Activated CD4-positive, alpha-beta T cell treated with anti-CD3 and anti-CD28 coated beads for 1 hour (primary cell): ENCODE measurements around the gene CYP1B1.
"Not testable (repeated sequence)": the region's sequence is repeated elsewhere in the genome, so short reads cannot be mapped to it uniquely, and the experiment has no call there.

Experiments
- DNase-seq: peaks from one replicate; pipeline ENCODE4 v3.0.0-alpha.2; 2020

Gene CYP1B1

GRCh38 chr2:38098421-38099098, 22.6 kb upstream of the CYP1B1 start:
- no peak for DNase-seq

- no peak for DNase-seq
Observed at GRCh38 chr2:38097988-38098385, 22.0 kb upstream of the CYP1B1 start.

- no peak for DNase-seq
Observed at GRCh38 chr2:38097258-38097987, 21.5 kb upstream of the CYP1B1 start.

GRCh38 chr2:38095996-38096861, 20.3 kb upstream of the CYP1B1 start:
- no peak for DNase-seq

- no peak for DNase-seq
Observed at GRCh38 chr2:38095079-38095995, 19.4 kb upstream of the CYP1B1 start.

- no peak for DNase-seq
Observed at GRCh38 chr2:38093527-38094165, 17.7 kb upstream of the CYP1B1 start.

GRCh38 chr2:38092196-38092902, 16.4 kb upstream of the CYP1B1 start:
- no peak for DNase-seq

- no peak for DNase-seq
Observed at GRCh38 chr2:38091760-38092159, 15.8 kb upstream of the CYP1B1 start.

GRCh38 chr2:38090928-38091327, 15.0 kb upstream of the CYP1B1 start:
- no peak for DNase-seq

- DNase-seq = not testable (repeated sequence)
Observed at GRCh38 chr2:38090212-38090611, 14.3 kb upstream of the CYP1B1 start.

- not testable (repeated sequence) for DNase-seq
Observed at GRCh38 chr2:38085998-38086698, 10.2 kb upstream of the CYP1B1 start.

- not testable (repeated sequence) for DNase-seq
Observed at GRCh38 chr2:38084556-38084955, 8.6 kb upstream of the CYP1B1 start.

- not testable (repeated sequence) for DNase-seq
Observed at GRCh38 chr2:38082727-38083126, 6.8 kb upstream of the CYP1B1 start.

- no peak for DNase-seq
Observed at GRCh38 chr2:38080346-38080745, 4.4 kb upstream of the CYP1B1 start.

GRCh38 chr2:38079116-38080052, 3.4 kb upstream of the CYP1B1 start:
- DNase-seq = no peak

- DNase-seq = no peak
Observed at GRCh38 chr2:38077431-38077769, 1.4 kb upstream of the CYP1B1 start.

- no peak for DNase-seq
Observed at GRCh38 chr2:38076710-38077430, 919 bp upstream of the CYP1B1 start.

- DNase-seq = no peak
Observed at GRCh38 chr2:38076152-38076709, 280 bp upstream of the CYP1B1 start.
